Endothelial cell of umbilical vein (primary cell): ENCODE results near the gene NOL12. TPM values are rescaled to one million over a fixed set of nuclear protein-coding genes. Genes with fewer than 3 reads are reported as not detected.

ENCODE experiments used
- BruUV-seq: library from RNA; stranded (reverse); fragments of 400-500 nt; replicated peaks from 2 replicates; lab custom pipeline; 2021; lab: Mats Ljungman, UMichigan
- CTCF ChIA-PET: fragments of 300-600, 350-600 bp; sonication (Branson Sonifier 250); formaldehyde crosslinking; loops from one replicate; lab custom pipeline; 2021; ENCODE audit warnings: antibody characterized with exemption, inconsistent platforms; lab: Charles Lee
- POLR2A ChIA-PET: fragments of 300-600, 350-600 bp; sonication (Branson Sonifier 250); formaldehyde crosslinking; loops from one replicate; lab custom pipeline; 2021; ENCODE audit warnings: antibody characterized with exemption, inconsistent platforms; lab: Charles Lee
- DNase-seq: peaks from one replicate; pipeline ENCODE4 v3.0.0-alpha.2; 2011; ENCODE audit warnings: low read depth, low spot score
- FAIRE-seq: peaks from 2 replicates; lab custom pipeline; 2011; peaks lifted over from hg19 to GRCh38; lab: Jason Lieb, UNC
- H2AFZ ChIP-seq: 2 replicates; pipeline ENCODE4 v1.6.0; 2012; ENCODE audit warnings: low read depth, low read length, control low read depth, inconsistent platforms
- H3K27ac ChIP-seq: 2 replicates; pipeline ENCODE4 v1.5.1; 2011; ENCODE audit warnings: low read depth, mild to moderate bottlenecking, control low read depth, low read length, moderate library complexity; ENCODE audit not compliant: insufficient read depth
- H3K27me3 ChIP-seq, 2 experiments: 2 replicates each; pipeline versions ENCODE4 v1.6.0 to v1.6.1; 2011; ENCODE audit warnings: low read length in 2 of 2, mixed read lengths in 1 of 2; ENCODE audit not compliant: control insufficient read depth in 2 of 2, insufficient read depth in 2 of 2
- H3K36me3 ChIP-seq, 2 experiments: 2 replicates in 1 of 2; 3 replicates in 1 of 2; pipeline ENCODE4 v1.5.1; 2011; ENCODE audit warnings: low read length in 2 of 2, mild to moderate bottlenecking in 1 of 2, moderate library complexity in 1 of 2; ENCODE audit not compliant: control insufficient read depth in 2 of 2, insufficient read depth in 2 of 2; ENCODE audit errors: extremely low read depth in 1 of 2
- H3K4me1 ChIP-seq: 3 replicates; pipeline ENCODE4 v1.5.1; 2011; ENCODE audit warnings: mild to moderate bottlenecking, low read length; ENCODE audit not compliant: control insufficient read depth, insufficient read depth; ENCODE audit errors: extremely low read depth
- H3K4me2 ChIP-seq: 2 replicates; pipeline ENCODE4 v1.6.1; 2011; ENCODE audit warnings: low read length, control low read depth, mixed read lengths; ENCODE audit not compliant: insufficient read depth
- H3K4me3 ChIP-seq, 3 experiments: fragments of 200-600 bp in 1 of 3; sonication (generic), shearing (Covaris generic) in 1 of 3; replicated peaks in 1 of 3; 2 replicates each; pipeline ENCODE4 v1.5.1; 2011 to 2016; ENCODE audit warnings: control low read depth in 3 of 3, low read length in 3 of 3, mild to moderate bottlenecking in 2 of 3, inconsistent platforms in 1 of 3, low read depth in 1 of 3, moderate library complexity in 1 of 3; ENCODE audit not compliant: insufficient read depth in 1 of 3
- H3K79me2 ChIP-seq: 2 replicates; pipeline ENCODE4 v1.6.0; 2012; ENCODE audit warnings: low read length, inconsistent platforms; ENCODE audit not compliant: control insufficient read depth, insufficient read depth
- H3K9ac ChIP-seq: replicated peaks from 2 replicates; pipeline ENCODE3; 2011; ENCODE audit warnings: low read length, control low read depth; ENCODE audit not compliant: insufficient read depth; ENCODE audit errors: extremely low read depth
- H3K9me1 ChIP-seq: replicated peaks from 3 replicates; pipeline ENCODE4 v1.6.0; 2011; ENCODE audit warnings: mild to moderate bottlenecking, low read length; ENCODE audit not compliant: control insufficient read depth, insufficient read depth; ENCODE audit errors: extremely low read depth
- H3K9me3 ChIP-seq: replicated peaks from 2 replicates; pipeline ENCODE4 v1.5.1; 2012; ENCODE audit warnings: low read length, inconsistent platforms; ENCODE audit not compliant: control insufficient read depth, insufficient read depth
- H4K20me1 ChIP-seq: replicated peaks from 2 replicates; pipeline ENCODE3; 2011; ENCODE audit warnings: mild to moderate bottlenecking, low read length; ENCODE audit not compliant: control insufficient read depth, insufficient read depth; ENCODE audit errors: extremely low read depth
- EZH2 ChIP-seq: IDR thresholded peaks from 2 replicates; pipeline ENCODE4 v1.6.1; 2012; ENCODE audit warnings: borderline replicate concordance, low read depth, mild to moderate bottlenecking, moderate library complexity, low read length, inconsistent platforms; ENCODE audit not compliant: severe bottlenecking
- FOS ChIP-seq: IDR thresholded peaks from 2 replicates; pipeline ENCODE4 v1.6.1; 2011; ENCODE audit warnings: mild to moderate bottlenecking, low read length, moderate library complexity, borderline replicate concordance; ENCODE audit not compliant: insufficient read depth
- GATA2 ChIP-seq: IDR thresholded peaks from 2 replicates; pipeline ENCODE4 v1.7.0; 2011; ENCODE audit warnings: low read depth, mild to moderate bottlenecking, moderate library complexity, mixed read lengths, low read length; ENCODE audit not compliant: insufficient read length, insufficient read depth
- JUN ChIP-seq: IDR thresholded peaks from 2 replicates; pipeline ENCODE4 v1.6.1; 2011; ENCODE audit warnings: borderline replicate concordance, low read depth; ENCODE audit not compliant: insufficient read length, insufficient read depth
- MAX ChIP-seq: IDR thresholded peaks from 2 replicates; pipeline ENCODE4 v1.6.1; 2011; ENCODE audit not compliant: insufficient read depth, insufficient read length
- MYC ChIP-seq: IDR thresholded peaks from one replicate; pipeline ENCODE4 v1.6.1; 2011; ENCODE audit warnings: mild to moderate bottlenecking, low read depth, low read length
- POLR2A ChIP-seq: IDR thresholded peaks from 2 replicates; pipeline ENCODE4 v1.6.1; 2012; ENCODE audit warnings: low read depth, mild to moderate bottlenecking, control low read depth, low read length
- POLR2AphosphoS5 ChIP-seq: IDR thresholded peaks from 2 replicates; pipeline ENCODE4 v1.6.1; 2012; ENCODE audit warnings: low read depth, mild to moderate bottlenecking, control low read depth, low read length, moderate library complexity; ENCODE audit not compliant: insufficient read depth
- dilution Hi-C: fragments of 300-500 bp; cut with MboI; formaldehyde crosslinking; loops from one replicate; pipeline ENCODE4 v1.15.0; 2019; ENCODE audit warnings: low sequenced_read_pairs; ENCODE audit not compliant: extremely low pct_ligation_motif_present
- intact Hi-C: fragments of 100-400 bp; cut with micrococcal nuclease; formaldehyde crosslinking; loops from one replicate; pipeline ENCODE4 v1.10.0; 2022
- polyA plus RNA-seq, 4 experiments: library from polyadenylated mRNA; depleted of rRNA in 3 of 4; stranded (reverse) in 3 of 4; unstranded in 1 of 4; fragments of >200 nt; gene quantifications; 2 replicates each; pipeline versions ENCODE4 v1.2.1 to v1.2.3, GENCODE V29; 2011 to 2012; ENCODE audit warnings: missing spikeins in 1 of 4
- total RNA-seq: library from RNA; stranded (reverse); gene quantifications from 2 replicates; pipeline ENCODE4 v1.2.3, GENCODE V29; 2021
- TF ChIP-seq, protein P1 (sequence below), 2 donors: IDR thresholded peaks; 1 replicate in 1 of 2; 2 replicates in 1 of 2; pipeline ENCODE4 v1.5.1; 2011; ENCODE audit warnings: low read length in 2 of 2, mild to moderate bottlenecking in 2 of 2, moderate library complexity in 2 of 2, control low read depth in 1 of 2, inconsistent platforms in 1 of 2, low read depth in 1 of 2; ENCODE audit not compliant: insufficient read depth in 1 of 2; ENCODE audit errors: extremely low read depth in 1 of 2

NOL12 gene
- total and polyA plus RNA-seq, 2 donors (not counting 3 experiments of a cell fraction or from before 2014, with no cell fraction given), result 23.2 to 29.1 TPM

- no peak for FAIRE-seq
- no peak overlapping the region for H2AFZ ChIP-seq
- intact Hi-C loops, result no loop called here
These were observed 47.7 kb downstream of the NOL12 start for GRCh38 chr22:37733625-37734401.

More at GRCh38 chr22:37733625-37734401, 47.7 kb downstream of the NOL12 start:
- no peaks in the 10 kb centered on the region for H3K4me1 ChIP-seq
- CTCF ChIA-PET, result interaction anchor here (0.9 to 4.5 kb wide), 3 partner anchors 37 to 91 kb away, joined by 3 to 48 read pairs (median 4); partner anchors contain the start of gene TRIOBP
- H3K9me1 ChIP-seq, result no peaks in the 10 kb centered on the region
- H3K9ac ChIP-seq, result no peak overlapping the region
- no peaks in the 10 kb centered on the region for H3K27me3 ChIP-seq
- no peak overlapping the region for H3K4me2 ChIP-seq
- dilution Hi-C loops, result no loop called here
- TF ChIP-seq POLR2AphosphoS5, result no peak
- TF ChIP-seq MYC, result no peak
- TF ChIP-seq, protein P1, sequence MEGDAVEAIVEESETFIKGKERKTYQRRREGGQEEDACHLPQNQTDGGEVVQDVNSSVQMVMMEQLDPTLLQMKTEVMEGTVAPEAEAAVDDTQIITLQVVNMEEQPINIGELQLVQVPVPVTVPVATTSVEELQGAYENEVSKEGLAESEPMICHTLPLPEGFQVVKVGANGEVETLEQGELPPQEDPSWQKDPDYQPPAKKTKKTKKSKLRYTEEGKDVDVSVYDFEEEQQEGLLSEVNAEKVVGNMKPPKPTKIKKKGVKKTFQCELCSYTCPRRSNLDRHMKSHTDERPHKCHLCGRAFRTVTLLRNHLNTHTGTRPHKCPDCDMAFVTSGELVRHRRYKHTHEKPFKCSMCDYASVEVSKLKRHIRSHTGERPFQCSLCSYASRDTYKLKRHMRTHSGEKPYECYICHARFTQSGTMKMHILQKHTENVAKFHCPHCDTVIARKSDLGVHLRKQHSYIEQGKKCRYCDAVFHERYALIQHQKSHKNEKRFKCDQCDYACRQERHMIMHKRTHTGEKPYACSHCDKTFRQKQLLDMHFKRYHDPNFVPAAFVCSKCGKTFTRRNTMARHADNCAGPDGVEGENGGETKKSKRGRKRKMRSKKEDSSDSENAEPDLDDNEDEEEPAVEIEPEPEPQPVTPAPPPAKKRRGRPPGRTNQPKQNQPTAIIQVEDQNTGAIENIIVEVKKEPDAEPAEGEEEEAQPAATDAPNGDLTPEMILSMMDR (IDR thresholded peaks at IDR 0.05; ENCODE audit: extremely low read depth in 1 of 2, insufficient read depth in 1 of 2, low read depth in 1 of 2, low read length in 2 of 2), result no peak
- TF ChIP-seq FOS, result no peak
- no peak for TF ChIP-seq EZH2
- no peak for TF ChIP-seq JUN
- no peak for TF ChIP-seq MAX
- no peak for TF ChIP-seq GATA2
- TF ChIP-seq POLR2A, result no peak
- no peaks in the 10 kb centered on the region for H3K79me2 ChIP-seq
- no TSS peak for BruUV-seq
- no peaks in the 10 kb centered on the region for H4K20me1 ChIP-seq
- H3K36me3 ChIP-seq, result no peaks in the 10 kb centered on the region
- no peak overlapping the region for H3K4me3 ChIP-seq
- H3K9me3 ChIP-seq, result no peaks in the 10 kb centered on the region
- no peak for DNase-seq
- H3K27ac ChIP-seq, result no peak overlapping the region
- POLR2A ChIA-PET, result no interaction called here
